Suprapubic skin (tissue), 4 donors: ENCODE measurements around the gene GNB1L.

Experiments used
- EP300 ChIP-seq: sonication (generic); formaldehyde crosslinking; IDR thresholded peaks from one replicate; pipeline ENCODE4 v1.6.1; 2017; ENCODE audit warnings: antibody characterized with exemption
- POLR2A ChIP-seq, 2 donors: fragments of 450-650 bp; IDR thresholded peaks; one replicate each; pipeline ENCODE4 v1.6.1; 2017; ENCODE audit warnings: antibody characterized with exemption in 2 of 2, mild to moderate bottlenecking in 2 of 2, moderate library complexity in 2 of 2
- POLR2AphosphoS5 ChIP-seq, 3 donors: sonication (generic); formaldehyde crosslinking; IDR thresholded peaks; one replicate each; pipeline ENCODE4 v1.6.1; 2017; ENCODE audit warnings: antibody characterized with exemption in 3 of 3
- TF ChIP-seq, protein P1 (sequence below), 2 donors: fragments of 200-600 bp in 1 of 2; fragments of 450-650 bp in 1 of 2; sonication (generic) in 1 of 2; IDR thresholded peaks; one replicate each; pipeline ENCODE4 v1.5.1; 2016 to 2019; ENCODE audit warnings: antibody characterized with exemption in 2 of 2, mild to moderate bottlenecking in 1 of 2, moderate library complexity in 1 of 2

DNA sequence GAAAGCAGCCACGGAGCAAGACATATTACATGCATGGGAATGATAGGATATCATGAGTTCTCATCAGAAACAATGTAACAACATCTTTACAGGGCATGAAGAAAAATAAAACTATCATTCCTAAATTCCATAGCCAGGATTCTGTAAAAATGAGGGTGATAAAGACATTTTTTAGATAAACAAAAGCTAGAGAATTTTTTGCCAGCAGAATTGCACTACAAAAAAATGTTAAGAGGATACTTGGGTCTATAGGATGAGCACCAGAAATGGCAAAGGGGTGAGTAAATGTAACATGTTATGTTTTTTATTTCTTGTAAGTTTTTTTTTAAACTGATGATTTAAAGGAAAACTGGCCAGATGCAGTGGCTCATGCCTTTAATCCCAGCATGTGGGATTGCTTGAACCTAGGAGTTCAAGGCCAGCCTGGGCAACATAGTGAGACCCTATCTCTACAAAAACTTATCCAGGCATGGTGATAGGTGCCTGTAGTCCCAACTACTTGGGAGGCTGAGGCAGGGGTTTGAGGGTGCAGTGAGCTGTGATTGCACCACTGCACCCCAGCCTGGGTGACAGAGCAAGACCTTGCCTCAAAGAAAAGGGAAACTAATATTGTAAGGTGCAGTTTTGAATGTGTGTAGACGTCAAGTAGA lies 60.9 kb downstream of the GNB1L start:
- TF ChIP-seq, protein P1, sequence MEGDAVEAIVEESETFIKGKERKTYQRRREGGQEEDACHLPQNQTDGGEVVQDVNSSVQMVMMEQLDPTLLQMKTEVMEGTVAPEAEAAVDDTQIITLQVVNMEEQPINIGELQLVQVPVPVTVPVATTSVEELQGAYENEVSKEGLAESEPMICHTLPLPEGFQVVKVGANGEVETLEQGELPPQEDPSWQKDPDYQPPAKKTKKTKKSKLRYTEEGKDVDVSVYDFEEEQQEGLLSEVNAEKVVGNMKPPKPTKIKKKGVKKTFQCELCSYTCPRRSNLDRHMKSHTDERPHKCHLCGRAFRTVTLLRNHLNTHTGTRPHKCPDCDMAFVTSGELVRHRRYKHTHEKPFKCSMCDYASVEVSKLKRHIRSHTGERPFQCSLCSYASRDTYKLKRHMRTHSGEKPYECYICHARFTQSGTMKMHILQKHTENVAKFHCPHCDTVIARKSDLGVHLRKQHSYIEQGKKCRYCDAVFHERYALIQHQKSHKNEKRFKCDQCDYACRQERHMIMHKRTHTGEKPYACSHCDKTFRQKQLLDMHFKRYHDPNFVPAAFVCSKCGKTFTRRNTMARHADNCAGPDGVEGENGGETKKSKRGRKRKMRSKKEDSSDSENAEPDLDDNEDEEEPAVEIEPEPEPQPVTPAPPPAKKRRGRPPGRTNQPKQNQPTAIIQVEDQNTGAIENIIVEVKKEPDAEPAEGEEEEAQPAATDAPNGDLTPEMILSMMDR (IDR thresholded peaks at IDR 0.05): no peak
- TF ChIP-seq POLR2A (IDR thresholded peaks at IDR 0.05): no peak
- no peak for TF ChIP-seq EP300
- no peak for TF ChIP-seq POLR2AphosphoS5 (IDR thresholded peaks at IDR 0.05)
